Activated CD8-positive, alpha-beta T cell treated with anti-CD3 and anti-CD28 coated beads for 36 hours (primary cell): ENCODE measurements around the gene ERGIC3. TPM values are rescaled to one million over a fixed set of nuclear protein-coding genes. Genes with fewer than 3 reads are reported as not detected.

Experiments
- ATAC-seq: fragments of 200-7000 bp; cut with Tn5 transposase; one replicate; pipeline ENCODE4 v1.10.0; 2021; ENCODE audit warnings: mild to moderate bottlenecking, moderate library complexity
- CTCF ChIA-PET: fragments of 350-600 bp; sonication (Branson Sonifier 250); formaldehyde crosslinking; loops from one replicate; lab custom pipeline; 2021; ENCODE audit warnings: antibody characterized with exemption; lab: Charles Lee
- POLR2A ChIA-PET: fragments of 350-600 bp; sonication (Branson Sonifier 250); formaldehyde crosslinking; loops from one replicate; lab custom pipeline; 2021; ENCODE audit warnings: antibody characterized with exemption; lab: Charles Lee
- DNase-seq: peaks from one replicate; pipeline ENCODE4 v3.0.0-alpha.2; 2020
- H3K27ac Mint-ChIP-seq: one replicate; pipeline ENCODE4 v1.8.0; 2021; ENCODE audit warnings: mild to moderate bottlenecking, mixed read lengths
- H3K27me3 Mint-ChIP-seq: one replicate; pipeline ENCODE4 v1.8.0; 2021; ENCODE audit warnings: mixed read lengths
- H3K36me3 Mint-ChIP-seq: one replicate; pipeline ENCODE4 v1.8.0; 2021; ENCODE audit warnings: low read depth, mixed read lengths
- H3K4me1 Mint-ChIP-seq: one replicate; pipeline ENCODE4 v1.8.0; 2021; ENCODE audit warnings: low read depth, mixed read lengths
- H3K4me3 Mint-ChIP-seq: one replicate; pipeline ENCODE4 v1.8.0; 2021; ENCODE audit warnings: mild to moderate bottlenecking, moderate library complexity, mixed read lengths
- H3K9me3 Mint-ChIP-seq: one replicate; pipeline ENCODE4 v1.8.0; 2021; ENCODE audit warnings: mixed read lengths
- intact Hi-C: fragments of 100-400 bp; cut with micrococcal nuclease; formaldehyde crosslinking; loops from one replicate; pipeline ENCODE4 v1.10.0; 2022
- total RNA-seq, 2 experiments: library from RNA; stranded (reverse); gene quantifications; one replicate each; pipeline ENCODE4 v1.2.3, GENCODE V29; 2021
- TF ChIP-seq, protein P1 (sequence below): fragments of 200-600 bp; IDR thresholded peaks from one replicate; pipeline ENCODE4 v1.8.0; 2022; ENCODE audit warnings: antibody characterized with exemption, mild to moderate bottlenecking

The ERGIC3 gene
- 10 to 100 TPM; 94.3 to 98.0 TPM for total RNA-seq

DNA sequence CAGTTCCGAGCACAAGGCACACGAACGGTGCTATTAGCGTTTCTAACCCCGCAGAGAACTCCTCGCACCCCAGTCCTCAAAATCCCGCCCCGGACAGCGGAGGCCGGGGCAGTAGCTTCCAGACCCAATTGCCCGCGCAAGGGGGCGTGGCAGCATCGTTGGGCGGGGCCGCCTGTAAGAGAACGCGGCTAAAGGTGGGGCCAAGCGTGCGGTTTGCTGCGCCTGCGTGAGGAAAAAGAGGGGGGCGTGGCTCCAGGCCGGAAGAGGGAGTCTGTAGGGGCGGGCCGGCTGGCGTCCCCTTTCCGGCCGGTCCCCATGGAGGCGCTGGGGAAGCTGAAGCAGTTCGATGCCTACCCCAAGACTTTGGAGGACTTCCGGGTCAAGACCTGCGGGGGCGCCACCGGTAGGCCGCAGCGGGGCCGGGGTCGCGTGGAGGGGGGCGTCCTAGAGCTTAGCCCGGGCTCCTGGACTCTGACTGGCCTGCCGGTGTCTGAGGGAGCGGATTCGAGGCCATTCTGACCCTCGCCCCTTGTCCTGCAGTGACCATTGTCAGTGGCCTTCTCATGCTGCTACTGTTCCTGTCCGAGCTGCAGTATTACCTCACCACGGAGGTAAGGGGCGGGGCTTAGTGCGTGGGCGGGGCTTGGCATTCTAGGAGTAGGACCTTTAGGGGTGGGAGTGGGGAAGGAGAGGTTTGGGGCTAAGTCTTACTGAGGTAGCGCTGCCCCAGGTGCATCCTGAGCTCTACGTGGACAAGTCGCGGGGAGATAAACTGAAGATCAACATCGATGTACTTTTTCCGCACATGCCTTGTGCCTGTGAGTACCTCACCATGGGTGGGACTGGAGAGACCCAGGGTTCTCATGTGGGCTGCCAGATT is at the start of gene ERGIC3:
Gene ERGIC3, plus strand, starts transcription at position 296 of the 880 bp plus-strand sequence. Its CDS starts 20 bp downstream, at position 316.
- Mint-ChIP-seq H3K4me1 (peaks cover 17% of the 10 kb centered on the region), H3K36me3 (peaks cover 8% of the 10 kb centered on the region), H3K4me3 (peak within 1 kb of the TSS; percentile 79), H3K27ac (peak within 1 kb of the TSS; percentile 87), H3K27me3 (no peaks in the 10 kb centered on the region), H3K9me3 (no peaks in the 10 kb centered on the region)
- CTCF ChIA-PET, result interaction anchor here (0.8 to 1.6 kb wide), 3 partner anchors 51 to 95 kb away, joined by 3 to 4 read pairs (median 3); no protein-coding TSS in a partner anchor
- peak; percentile 99 for ATAC-seq
- DNase-seq, result peak; percentile 99
- TF ChIP-seq, protein P1, sequence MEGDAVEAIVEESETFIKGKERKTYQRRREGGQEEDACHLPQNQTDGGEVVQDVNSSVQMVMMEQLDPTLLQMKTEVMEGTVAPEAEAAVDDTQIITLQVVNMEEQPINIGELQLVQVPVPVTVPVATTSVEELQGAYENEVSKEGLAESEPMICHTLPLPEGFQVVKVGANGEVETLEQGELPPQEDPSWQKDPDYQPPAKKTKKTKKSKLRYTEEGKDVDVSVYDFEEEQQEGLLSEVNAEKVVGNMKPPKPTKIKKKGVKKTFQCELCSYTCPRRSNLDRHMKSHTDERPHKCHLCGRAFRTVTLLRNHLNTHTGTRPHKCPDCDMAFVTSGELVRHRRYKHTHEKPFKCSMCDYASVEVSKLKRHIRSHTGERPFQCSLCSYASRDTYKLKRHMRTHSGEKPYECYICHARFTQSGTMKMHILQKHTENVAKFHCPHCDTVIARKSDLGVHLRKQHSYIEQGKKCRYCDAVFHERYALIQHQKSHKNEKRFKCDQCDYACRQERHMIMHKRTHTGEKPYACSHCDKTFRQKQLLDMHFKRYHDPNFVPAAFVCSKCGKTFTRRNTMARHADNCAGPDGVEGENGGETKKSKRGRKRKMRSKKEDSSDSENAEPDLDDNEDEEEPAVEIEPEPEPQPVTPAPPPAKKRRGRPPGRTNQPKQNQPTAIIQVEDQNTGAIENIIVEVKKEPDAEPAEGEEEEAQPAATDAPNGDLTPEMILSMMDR, result no peak
- POLR2A ChIA-PET, result interaction anchor here (0.5 to 2.2 kb wide), 12 partner anchors 9 to 1362 kb away, joined by 3 to 9 read pairs (median 5); partner anchors contain the start of genes CEP250 and SCAND1
- intact Hi-C loops, result no loop called here

DNA sequence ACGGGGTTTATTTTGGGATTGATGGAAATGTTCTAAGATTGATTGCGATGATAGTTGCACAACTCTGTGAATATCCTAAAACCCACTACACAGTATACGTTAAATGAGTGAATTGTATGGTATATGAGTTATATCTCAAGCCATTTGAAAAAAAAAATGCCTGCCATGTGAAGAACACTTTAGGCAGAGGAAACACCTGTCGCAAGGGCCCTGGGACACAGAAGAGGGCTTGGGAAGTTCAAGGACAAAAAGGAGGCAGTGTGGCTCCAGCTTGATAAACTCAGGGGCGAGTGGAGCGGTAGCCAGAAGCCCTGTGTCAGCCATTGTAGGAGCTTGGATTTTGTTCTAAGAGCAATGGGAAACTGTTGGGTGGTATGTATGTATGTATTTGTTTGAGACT is 49.5 kb upstream of the ERGIC3 start:
- H3K9me3 Mint-ChIP-seq, result no peaks in the 10 kb centered on the region
- TF ChIP-seq, protein P1, result no peak
- peak overlapping the region; percentile 100 for H3K4me3 Mint-ChIP-seq
- intact Hi-C loops, result no loop called here
- peaks cover 40% of the 10 kb centered on the region for H3K4me1 Mint-ChIP-seq
- peak overlapping the region; percentile 100 for H3K27ac Mint-ChIP-seq
- POLR2A ChIA-PET, result interaction anchor here (1.0 to 3.1 kb wide), 4 partner anchors 10 to 208 kb away, joined by 3 to 19 read pairs (median 4); partner anchors contain the start of genes CEP250 and EIF6
- DNase-seq (no peak), ATAC-seq (no peak)
- peaks cover 59% of the 10 kb centered on the region for H3K36me3 Mint-ChIP-seq
- H3K27me3 Mint-ChIP-seq, result no peaks in the 10 kb centered on the region
- CTCF ChIA-PET, result interaction anchor here (2.3 kb wide), 1 partner anchor 10 kb away, joined by 7 read pairs; no protein-coding TSS in a partner anchor

DNA sequence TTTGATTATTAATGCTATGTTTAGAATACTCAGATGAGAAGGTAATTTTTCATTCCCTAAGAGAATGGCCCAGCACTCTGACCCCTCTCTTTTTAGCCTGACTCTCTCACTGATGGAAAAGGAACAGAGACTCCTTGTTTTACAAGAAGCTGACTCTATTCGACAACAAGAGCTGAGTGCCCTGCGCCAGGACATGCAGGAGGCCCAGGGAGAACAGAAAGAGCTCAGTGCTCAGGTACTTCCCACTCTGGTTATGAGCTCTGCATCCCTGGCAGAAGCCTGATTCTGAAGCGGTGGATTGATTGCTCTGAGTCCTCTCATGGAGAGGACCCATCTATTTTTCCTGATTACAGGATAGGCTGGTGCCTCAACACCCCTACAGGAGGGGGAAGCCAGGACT is 45.4 kb upstream of the ERGIC3 start:
- H3K4me3 Mint-ChIP-seq, result no peak overlapping the region
- DNase-seq (no peak), ATAC-seq (no peak)
- H3K27me3 Mint-ChIP-seq, result no peaks in the 10 kb centered on the region
- peaks cover 60% of the 10 kb centered on the region for H3K36me3 Mint-ChIP-seq
- no peaks in the 10 kb centered on the region for H3K9me3 Mint-ChIP-seq
- peaks cover 14% of the 10 kb centered on the region for H3K4me1 Mint-ChIP-seq
- TF ChIP-seq, protein P1, result no peak
- no peak overlapping the region for H3K27ac Mint-ChIP-seq
- ChIA-PET CTCF (interaction anchor here (4.8 kb wide), 1 partner anchor 33 kb away, joined by 21 read pairs; no protein-coding TSS in a partner anchor), POLR2A (interaction anchor here (0.5 to 1.2 kb wide), 4 partner anchors 9 to 339 kb away, joined by 3 to 6 read pairs (median 3); no protein-coding TSS in a partner anchor)
- intact Hi-C loops, result no loop called here

DNA sequence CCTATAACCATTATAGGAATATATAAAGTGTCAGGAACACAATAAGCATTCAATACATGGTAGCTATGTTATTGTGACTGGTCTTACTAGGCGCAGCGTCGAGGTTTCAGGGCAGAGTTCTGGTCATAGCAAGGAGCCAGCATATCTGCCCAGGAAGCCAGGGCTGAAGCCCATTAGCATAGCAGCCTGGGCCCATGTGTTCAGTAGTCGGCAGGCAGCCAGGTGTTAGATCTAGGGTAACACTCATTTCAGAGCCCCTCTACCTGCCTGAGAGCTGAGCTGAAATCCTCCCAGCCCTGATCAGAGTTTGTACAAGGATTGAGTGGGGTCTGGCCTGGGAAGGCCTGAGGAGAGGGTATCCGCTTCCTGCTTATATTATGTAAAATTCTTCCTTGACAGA is 44.6 kb upstream of the ERGIC3 start:
- peaks cover 7% of the 10 kb centered on the region for H3K4me1 Mint-ChIP-seq
- ATAC-seq (no peak), DNase-seq (no peak)
- no peak overlapping the region for H3K27ac Mint-ChIP-seq
- TF ChIP-seq, protein P1, result no peak
- H3K9me3 Mint-ChIP-seq, result no peaks in the 10 kb centered on the region
- no peaks in the 10 kb centered on the region for H3K27me3 Mint-ChIP-seq
- H3K4me3 Mint-ChIP-seq, result no peak overlapping the region
- H3K36me3 Mint-ChIP-seq, result peaks cover 57% of the 10 kb centered on the region
- intact Hi-C loops, result no loop called here
- CTCF ChIA-PET, result interaction anchor here (4.8 kb wide), 1 partner anchor 34 kb away, joined by 21 read pairs; no protein-coding TSS in a partner anchor
- POLR2A ChIA-PET, result interaction anchor here (0.6 to 1.6 kb wide), 4 partner anchors 8 to 1461 kb away, joined by 3 to 5 read pairs (median 3); partner anchors contain the start of gene ERGIC3
